HG02571 (cell line): Measurements from ENCODE around the gene CASP3.
A peak's percentile ranks its signal among the peaks of the same experiment; 100 is the strongest.
"Not testable (repeated sequence)": the region's sequence is repeated elsewhere in the genome, so short reads cannot be mapped to it uniquely, and the experiment has no call there.

Experiments used
- ATAC-seq: cut with Tn5 transposase; IDR thresholded peaks from one replicate; pipeline ENCODE4 v1.9.1; 2021; ENCODE audit warnings: mild to moderate bottlenecking, moderate library complexity; ENCODE audit not compliant: unreplicated experiment

The CASP3 gene

GRCh38 chr4:184596617-184597185 is 52.5 kb downstream of the CASP3 start:
- no peak for ATAC-seq

- no peak for ATAC-seq
Observed at GRCh38 chr4:184596044-184596616, 53.1 kb downstream of the CASP3 start.

GRCh38 chr4:184595430-184595829 is 53.8 kb downstream of the CASP3 start:
- no peak for ATAC-seq

- ATAC-seq = no peak
Observed at GRCh38 chr4:184593461-184593860, 55.8 kb downstream of the CASP3 start.

GRCh38 chr4:184591747-184592270 is 57.4 kb downstream of the CASP3 start:
- not testable (repeated sequence) for ATAC-seq

- ATAC-seq = no peak
Observed at GRCh38 chr4:184591070-184591677, 58.1 kb downstream of the CASP3 start.

GRCh38 chr4:184590196-184590595 is 59.1 kb downstream of the CASP3 start:
- ATAC-seq = no peak

- ATAC-seq = no peak
Observed at GRCh38 chr4:184588893-184589292, 60.4 kb downstream of the CASP3 start.

GRCh38 chr4:184587701-184588100 is 61.5 kb downstream of the CASP3 start:
- ATAC-seq = no peak

GRCh38 chr4:184587221-184587620 is 62.0 kb downstream of the CASP3 start:
- no peak for ATAC-seq

- ATAC-seq = peak; percentile 72
Observed at GRCh38 chr4:184583738-184584502, 65.3 kb downstream of the CASP3 start.
